GM19372 (cell line): Measurements from ENCODE around the gene GLTP.
"Not testable (repeated sequence)": the region's sequence is repeated elsewhere in the genome, so short reads cannot be mapped to it uniquely, and the experiment has no call there.

Experiments
- ATAC-seq: cut with Tn5 transposase; IDR thresholded peaks from one replicate; pipeline ENCODE4 v1.9.1; 2021; ENCODE audit warnings: mild to moderate bottlenecking, low read depth, moderate library complexity; ENCODE audit not compliant: unreplicated experiment

GLTP gene

GRCh38 chr12:109905301-109905700 is 25.0 kb upstream of the GLTP start:
- ATAC-seq, result no peak

GRCh38 chr12:109902891-109903418 is 22.6 kb upstream of the GLTP start:
- ATAC-seq, result no peak

- peak; percentile 25 for ATAC-seq
Measured at GRCh38 chr12:109900752-109901580, 20.6 kb upstream of the GLTP start.

GRCh38 chr12:109899783-109900751 is 19.7 kb upstream of the GLTP start, which contains the start of gene TCHP:
Gene TCHP, plus strand, starts transcription at chr12:109900274. Its CDS starts 2,753 bp downstream, at chr12:109903027.
- peak; percentile 66 for ATAC-seq

- ATAC-seq, result not testable (repeated sequence)
Measured at GRCh38 chr12:109899345-109899744, 19.0 kb upstream of the GLTP start.

- no peak for ATAC-seq
Measured at GRCh38 chr12:109897029-109897428, 16.7 kb upstream of the GLTP start.

GRCh38 chr12:109896188-109896587 is 15.8 kb upstream of the GLTP start:
- ATAC-seq, result no peak

GRCh38 chr12:109894939-109895338 is 14.6 kb upstream of the GLTP start:
- no peak for ATAC-seq

- no peak for ATAC-seq
Measured at GRCh38 chr12:109893261-109893995, 13.1 kb upstream of the GLTP start.

GRCh38 chr12:109892748-109893147 is 12.4 kb upstream of the GLTP start:
- no peak for ATAC-seq

GRCh38 chr12:109892165-109892715 is 11.9 kb upstream of the GLTP start:
- no peak for ATAC-seq

- ATAC-seq, result not testable (repeated sequence)
Measured at GRCh38 chr12:109891731-109892130, 11.4 kb upstream of the GLTP start.

GRCh38 chr12:109890620-109891170 is 10.4 kb upstream of the GLTP start:
- ATAC-seq, result no peak

GRCh38 chr12:109888179-109889020 is 8.1 kb upstream of the GLTP start:
- no peak for ATAC-seq

GRCh38 chr12:109885616-109886015 is 5.3 kb upstream of the GLTP start:
- ATAC-seq, result no peak

- no peak for ATAC-seq
Measured at GRCh38 chr12:109883461-109883860, 3.1 kb upstream of the GLTP start.

GRCh38 chr12:109881752-109882151 is 1.4 kb upstream of the GLTP start:
- no peak for ATAC-seq

GRCh38 chr12:109880938-109881337 is 597 bp upstream of the GLTP start:
- ATAC-seq, result no peak
